ENCODE measurements around the gene NGRN. TPM values are rescaled to one million over a fixed set of nuclear protein-coding genes. Genes with fewer than 3 reads are reported as not detected.

NGRN gene
- 10 to 100 TPM; 56.5 to 60.4 TPM for total RNA-seq

- peak within 1 kb of the TSS; percentile 85 to 98 for H3K9ac ChIP-seq (ENCODE audit: low read depth in 2 of 2, low read length in 2 of 2)
- DNase-seq: peak; percentile 96
- H3K9me3 ChIP-seq: no peaks in the 10 kb centered on the region
- peak within 1 kb of the TSS; percentile 74 for H3K4me3 ChIP-seq
- no peak for TF ChIP-seq CTCF (IDR thresholded peaks at IDR 0.05)
- H3K36me3 ChIP-seq: no peaks in the 10 kb centered on the region
- intact Hi-C loops (cut with DNase I): no loop called here
- no peaks in the 10 kb centered on the region for H3K27me3 ChIP-seq
- peaks cover 23% of the 10 kb centered on the region for H3K4me1 ChIP-seq
- peak within 1 kb of the TSS; percentile 98 for H3K27ac ChIP-seq
These were observed at the start of gene NGRN for GRCh38 chr15:90265271-90266060. TSS of gene NGRN (plus strand) at chr15:90265672. CDS start at chr15:90265713, 41 bp downstream.

GRCh38 chr15:90217671-90218394 is 47.6 kb upstream of the NGRN start:
- Histone ChIP-seq H3K27me3 (no peaks in the 10 kb centered on the region), H3K4me3 (no peak overlapping the region), H3K9me3 (no peaks in the 10 kb centered on the region), H3K9ac (ENCODE audit: low read depth in 2 of 2, low read length in 2 of 2) (no peak overlapping the region), H3K36me3 (peaks cover 10% of the 10 kb centered on the region), H3K27ac (no peak overlapping the region), H3K4me1 (peaks cover 13% of the 10 kb centered on the region)
- DNase-seq: no peak
- TF ChIP-seq CTCF (IDR thresholded peaks at IDR 0.05): no peak
- intact Hi-C loops (cut with DNase I): no loop called here

- no peak overlapping the region for H3K9ac ChIP-seq (ENCODE audit: low read depth in 2 of 2, low read length in 2 of 2)
- H3K27me3 ChIP-seq: no peaks in the 10 kb centered on the region
- H3K36me3 ChIP-seq: peaks cover 25% of the 10 kb centered on the region
- no peaks in the 10 kb centered on the region for H3K9me3 ChIP-seq
- no peak overlapping the region for H3K4me3 ChIP-seq
- no peak for DNase-seq
- H3K27ac ChIP-seq: no peak overlapping the region
- intact Hi-C loops (cut with DNase I): loop anchor here (5.0 kb wide), 1 partner anchor 77 kb away; no protein-coding TSS in a partner anchor
- peak; percentile 61 for TF ChIP-seq CTCF (IDR thresholded peaks at IDR 0.05)
- peaks cover 5% of the 10 kb centered on the region for H3K4me1 ChIP-seq
These were observed 45.9 kb upstream of the NGRN start for GRCh38 chr15:90219421-90220141.

- H3K9ac ChIP-seq (ENCODE audit: low read depth in 2 of 2, low read length in 2 of 2): peak overlapping the region in 1 of 2 donors; percentile 51
- H3K27ac ChIP-seq: peak overlapping the region; percentile 14
- peak; percentile 61 for TF ChIP-seq CTCF (IDR thresholded peaks at IDR 0.05)
- intact Hi-C loops (cut with DNase I): loop anchor here (5.0 kb wide), 1 partner anchor 79 kb away; no protein-coding TSS in a partner anchor
- peaks cover 37% of the 10 kb centered on the region for H3K36me3 ChIP-seq
- DNase-seq: peak; percentile 81
- no peaks in the 10 kb centered on the region for H3K9me3 ChIP-seq
- H3K4me3 ChIP-seq: no peak overlapping the region
- no peaks in the 10 kb centered on the region for H3K4me1 ChIP-seq
- H3K27me3 ChIP-seq: no peaks in the 10 kb centered on the region
These were observed 44.1 kb upstream of the NGRN start for GRCh38 chr15:90221246-90221900.

- H3K9me3 ChIP-seq: no peaks in the 10 kb centered on the region
- no peak overlapping the region for H3K9ac ChIP-seq (ENCODE audit: low read depth in 2 of 2, low read length in 2 of 2)
- H3K27me3 ChIP-seq: no peaks in the 10 kb centered on the region
- H3K4me3 ChIP-seq: no peak overlapping the region
- no peak for DNase-seq
- no peaks in the 10 kb centered on the region for H3K4me1 ChIP-seq
- peaks cover 37% of the 10 kb centered on the region for H3K36me3 ChIP-seq
- intact Hi-C loops (cut with DNase I): loop anchor here (5.0 kb wide), 1 partner anchor 80 kb away; no protein-coding TSS in a partner anchor
- H3K27ac ChIP-seq: no peak overlapping the region
- no peak for TF ChIP-seq CTCF (IDR thresholded peaks at IDR 0.05)
These were observed 42.9 kb upstream of the NGRN start for GRCh38 chr15:90222547-90222946.
